Spinal cord (tissue), 10 donors: ENCODE measurements around the gene AP1S2. TPM values are rescaled to one million over a fixed set of nuclear protein-coding genes. Genes with fewer than 3 reads are reported as not detected.

Experiments used
- DNase-seq, 6 donors: peaks; one replicate each; pipeline versions ENCODE4 v3.0.0 to v3.0.0-alpha.2; 2013 to 2015; ENCODE audit warnings: low spot score in 6 of 6, low read depth in 4 of 6
- H3K27ac ChIP-seq: one replicate; pipeline ENCODE4 v1.5.1; 2013; ENCODE audit warnings: low read depth, low read length, control low read depth
- H3K27me3 ChIP-seq: one replicate; pipeline ENCODE4 v1.6.1; 2013; ENCODE audit warnings: low read length; ENCODE audit not compliant: control insufficient read depth, insufficient read depth
- H3K36me3 ChIP-seq: one replicate; pipeline ENCODE4 v1.6.1; 2013; ENCODE audit warnings: low read length; ENCODE audit not compliant: control insufficient read depth, insufficient read depth
- H3K4me1 ChIP-seq: one replicate; pipeline ENCODE4 v1.6.1; 2013; ENCODE audit warnings: low read length; ENCODE audit not compliant: control insufficient read depth, insufficient read depth
- H3K4me3 ChIP-seq: one replicate; pipeline ENCODE4 v1.5.1; 2013; ENCODE audit warnings: low read depth, low read length, control low read depth
- H3K9me3 ChIP-seq: one replicate; pipeline ENCODE4 v1.6.1; 2013; ENCODE audit warnings: low read length; ENCODE audit not compliant: control insufficient read depth, insufficient read depth
- WGBS: methylation state at CpG from one replicate; pipeline ENCODE4 v1.1.5; 2013; ENCODE audit warnings: missing lambda C conversion rate; ENCODE audit not compliant: insufficient coverage; 5-methylcytosine and 5-hydroxymethylcytosine counted together
- polyA plus RNA-seq, 2 donors: library from polyadenylated mRNA; unstranded; fragments of 120-200 nt; gene quantifications; one replicate each; pipeline ENCODE4 v1.2.1, GENCODE V29; 2013; ENCODE audit not compliant: insufficient read length in 2 of 2
- total RNA-seq, 2 donors: library from RNA; depleted of rRNA in 1 of 2; stranded (reverse); fragments of 120-200 nt in 1 of 2; fragments of >200 nt in 1 of 2; gene quantifications; one replicate each; pipeline versions ENCODE4 v1.2.3 to v1.2.4, GENCODE V29; 2013 to 2014
- donor health status: healthy.

The AP1S2 gene
- total and polyA plus RNA-seq, 4 donors: 55.4 to 135 (median 109) TPM

DNA sequence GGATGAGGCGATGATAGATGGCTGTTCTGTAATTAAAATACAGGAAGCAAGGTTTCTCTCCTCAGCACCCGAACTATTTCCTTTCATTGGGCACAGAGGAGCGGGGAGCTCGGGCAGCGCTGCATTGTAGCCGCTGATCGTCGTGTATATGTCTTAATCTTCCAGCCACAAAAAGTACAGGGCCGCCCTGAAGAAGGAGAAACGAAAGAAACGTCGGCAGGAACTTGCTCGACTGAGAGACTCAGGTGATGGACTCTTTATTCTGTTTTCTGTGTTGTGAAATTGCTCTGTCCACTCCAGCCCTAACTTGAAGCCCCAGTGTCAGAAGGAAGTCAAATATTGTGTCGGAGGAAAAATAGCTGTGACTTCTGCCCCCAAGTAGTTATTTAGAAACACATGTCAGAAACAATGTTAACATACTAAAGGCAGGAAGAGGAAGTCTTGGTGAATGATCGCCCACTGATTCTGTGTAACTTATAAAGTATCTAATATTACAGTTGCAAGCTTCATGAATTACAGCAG, 63.8 kb downstream of the AP1S2 start:
- Histone ChIP-seq H3K27me3 (peaks cover 5% of the 10 kb centered on the region), H3K4me1 (peaks cover 16% of the 10 kb centered on the region), H3K9me3 (no peaks in the 10 kb centered on the region), H3K36me3 (peaks cover 7% of the 10 kb centered on the region), H3K27ac (peak overlapping the region; percentile 81), H3K4me3 (peak overlapping the region; percentile 86)
- DNase-seq: peak in 2 of 6 donors; percentile 5 to 12
- 0% methylated on average over 11 of the region's 15 CpGs for WGBS

DNA sequence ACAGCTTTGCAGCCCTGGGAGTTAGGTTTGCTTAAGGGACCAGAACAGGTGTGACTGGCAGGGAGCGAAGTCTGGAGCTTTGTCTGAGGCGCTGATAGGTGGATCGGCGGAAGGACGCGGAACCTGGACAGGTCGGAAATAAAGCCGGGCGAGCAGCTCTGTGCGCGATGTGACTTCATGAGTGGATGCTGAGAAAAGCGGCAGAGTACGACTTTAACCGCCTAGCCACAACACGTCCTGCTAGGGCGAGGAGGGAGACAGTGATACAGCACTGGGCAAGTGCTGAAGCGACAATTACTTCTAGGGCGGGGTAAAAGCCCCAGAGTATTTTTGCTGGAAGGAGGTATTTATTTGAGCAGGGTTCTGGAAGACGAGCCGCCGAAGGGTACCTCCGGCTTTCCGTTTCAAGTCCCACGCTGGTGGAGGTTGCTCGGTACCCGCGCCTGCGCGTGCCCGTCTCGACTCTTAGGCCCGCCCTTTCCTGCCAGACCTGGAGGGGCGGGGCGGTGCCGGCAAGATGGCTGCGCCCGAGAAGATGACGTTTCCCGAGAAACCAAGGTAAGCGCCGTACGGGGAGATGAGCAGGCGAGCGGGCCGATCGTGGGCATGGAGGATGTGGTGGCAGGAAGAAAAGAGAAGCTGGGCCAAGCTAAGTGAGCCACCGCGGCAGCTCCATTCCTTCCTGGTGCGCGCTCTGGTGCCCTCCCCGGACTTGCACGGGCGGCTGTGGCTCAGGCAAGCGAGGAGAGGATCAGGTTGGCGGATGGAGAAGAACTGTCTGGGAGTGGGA, 64.4 kb downstream of the AP1S2 start, which contains the start of gene ZRSR2:
ZRSR2 (plus strand) TSS at position 506 of the 790 bp plus-strand sequence; CDS start at position 518, 12 bp downstream.
- Histone ChIP-seq H3K36me3 (peaks cover 5% of the 10 kb centered on the region), H3K27me3 (peaks cover 5% of the 10 kb centered on the region), H3K27ac (peak within 1 kb of the TSS; percentile 81), H3K9me3 (no peaks in the 10 kb centered on the region), H3K4me1 (peaks cover 16% of the 10 kb centered on the region), H3K4me3 (peak within 1 kb of the TSS; percentile 86)
- WGBS: under 1% methylated on average over 54 of the region's 55 CpGs
- peak; percentile 41 to 96 (median 80) for DNase-seq

- no peaks in the 10 kb centered on the region for H3K9me3 ChIP-seq
- peaks cover 7% of the 10 kb centered on the region for H3K27me3 ChIP-seq
- no peak overlapping the region for H3K4me3 ChIP-seq
- no peak overlapping the region for H3K27ac ChIP-seq
- no peak for DNase-seq
- 41% methylated on average over 2 of the region's 3 CpGs for WGBS
- H3K4me1 ChIP-seq: peaks cover 13% of the 10 kb centered on the region
- no peaks in the 10 kb centered on the region for H3K36me3 ChIP-seq
Measured at GRCh38 chrX:15786915-15787314, 67.7 kb downstream of the AP1S2 start.

- H3K9me3 ChIP-seq: no peaks in the 10 kb centered on the region
- H3K36me3 ChIP-seq: peaks cover 3% of the 10 kb centered on the region
- H3K4me3 ChIP-seq: no peak overlapping the region
- H3K27ac ChIP-seq: no peak overlapping the region
- 100% methylated on average over 1 of the region's 3 CpGs for WGBS
- H3K27me3 ChIP-seq: peaks cover 7% of the 10 kb centered on the region
- DNase-seq: no peak
- H3K4me1 ChIP-seq: peaks cover 5% of the 10 kb centered on the region
Measured at GRCh38 chrX:15785176-15785750, 69.3 kb downstream of the AP1S2 start.

DNA sequence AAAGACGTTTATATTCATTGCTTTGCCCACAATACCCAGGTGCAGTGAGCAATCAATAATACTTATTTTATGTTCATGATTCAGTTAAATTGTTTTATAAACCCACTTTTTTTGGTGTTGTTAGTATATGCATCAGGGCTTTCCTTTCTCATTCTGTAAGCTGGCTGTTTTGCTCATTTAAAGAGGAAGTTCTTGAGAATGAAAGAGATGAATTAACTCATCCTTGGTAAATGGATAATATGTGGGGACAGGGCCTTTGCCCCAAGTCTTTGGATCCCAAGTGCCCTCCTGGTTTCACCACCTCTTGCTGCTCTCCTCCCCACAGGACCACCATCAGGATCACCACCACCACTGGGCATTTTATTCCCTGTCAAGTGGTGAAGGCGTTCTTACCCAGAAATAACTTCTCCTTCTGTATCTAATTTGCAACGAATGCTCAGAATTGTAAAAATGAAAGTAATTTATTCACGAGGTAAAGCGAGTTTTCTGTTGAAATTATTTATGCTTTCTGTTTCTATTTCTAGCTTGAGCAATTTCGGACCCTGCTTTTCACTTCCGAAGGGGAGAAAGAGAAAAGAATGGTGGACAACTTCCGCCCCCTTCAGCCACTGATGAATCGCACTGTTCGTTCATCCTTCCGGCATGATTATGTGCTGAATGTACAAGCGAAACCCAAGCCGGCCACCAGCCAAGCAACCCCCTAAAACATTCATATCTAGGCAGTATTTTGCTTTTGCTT, 72.5 kb downstream of the AP1S2 start:
- H3K36me3 ChIP-seq: peaks cover 3% of the 10 kb centered on the region
- H3K27ac ChIP-seq: no peak overlapping the region
- H3K4me1 ChIP-seq: no peaks in the 10 kb centered on the region
- H3K9me3 ChIP-seq: no peaks in the 10 kb centered on the region
- H3K27me3 ChIP-seq: peaks cover 5% of the 10 kb centered on the region
- DNase-seq: no peak
- WGBS: 100% methylated on average over 2 of the region's 13 CpGs
- H3K4me3 ChIP-seq: no peak overlapping the region

Other genes with a start within 250 kb of the AP1S2 start
- gene CLTRN, start 190.0 kb downstream of the AP1S2 start, total RNA-seq: 1 to 10 TPM in 1 of 2 donors, under 1 TPM in 1; 0.59 to 2.0 TPM
- gene CLTRN, start 190.0 kb downstream of the AP1S2 start, polyA plus RNA-seq: 1 to 10 TPM in 1 of 2 donors, under 1 TPM in 1; 0.65 to 1.9 TPM
- 10 to 100 TPM; 11.4 to 15.8 TPM for gene CA5B, start 116.5 kb downstream of the AP1S2 start, total RNA-seq
- 10 to 100 TPM; 12.5 to 13.6 TPM for gene CA5B, start 116.5 kb downstream of the AP1S2 start, polyA plus RNA-seq
- 10 to 100 TPM in 1 of 2 donors, 1 to 10 TPM in 1; 5.3 to 10.9 TPM for gene ZRSR2, start 64.3 kb downstream of the AP1S2 start, total RNA-seq
- 10 to 100 TPM; 18.1 to 18.6 TPM for gene ZRSR2, start 64.3 kb downstream of the AP1S2 start, polyA plus RNA-seq